PFSK-1 (cell line): ENCODE measurements around the gene ZNF782.

Experiments
- FOXP2 ChIP-seq: optimal IDR thresholded peaks from 2 replicates; pipeline ENCODE3; 2011; ENCODE audit warnings: borderline replicate concordance, control low read depth, inconsistent platforms; ENCODE audit not compliant: insufficient read depth; ENCODE audit errors: extremely low read length, extremely low read depth
- POLR2AphosphoS5 ChIP-seq: IDR thresholded peaks from 2 replicates; pipeline ENCODE4 v1.6.1; 2012; ENCODE audit warnings: low read depth, mild to moderate bottlenecking, control low read depth, low read length, moderate library complexity
- SIN3A ChIP-seq: IDR thresholded peaks from 2 replicates; pipeline ENCODE4 v1.6.1; 2012; ENCODE audit warnings: mild to moderate bottlenecking, low read length, moderate library complexity, borderline replicate concordance; ENCODE audit not compliant: insufficient read depth
- TAF1 ChIP-seq: IDR thresholded peaks from 2 replicates; pipeline ENCODE4 v1.6.1; 2012; ENCODE audit warnings: low read length, control low read depth, borderline replicate concordance; ENCODE audit not compliant: insufficient read depth
- TF ChIP-seq, protein P1 (sequence below), 2 experiments: IDR thresholded peaks; 2 replicates each; pipeline versions ENCODE4 v1.6.1 to v1.8.0; 2011 to 2012; ENCODE audit warnings: low read depth in 2 of 2, low read length in 2 of 2, control low read depth in 1 of 2, inconsistent platforms in 1 of 2, mild to moderate bottlenecking in 1 of 2, moderate library complexity in 1 of 2; ENCODE audit not compliant: insufficient read depth in 1 of 2

The ZNF782 gene

GRCh38 chr9:96874201-96874785, 20.0 kb upstream of the ZNF782 start:
- no peak for TF ChIP-seq FOXP2
- no peak for TF ChIP-seq SIN3A
- TF ChIP-seq TAF1 = no peak
- TF ChIP-seq, protein P1, sequence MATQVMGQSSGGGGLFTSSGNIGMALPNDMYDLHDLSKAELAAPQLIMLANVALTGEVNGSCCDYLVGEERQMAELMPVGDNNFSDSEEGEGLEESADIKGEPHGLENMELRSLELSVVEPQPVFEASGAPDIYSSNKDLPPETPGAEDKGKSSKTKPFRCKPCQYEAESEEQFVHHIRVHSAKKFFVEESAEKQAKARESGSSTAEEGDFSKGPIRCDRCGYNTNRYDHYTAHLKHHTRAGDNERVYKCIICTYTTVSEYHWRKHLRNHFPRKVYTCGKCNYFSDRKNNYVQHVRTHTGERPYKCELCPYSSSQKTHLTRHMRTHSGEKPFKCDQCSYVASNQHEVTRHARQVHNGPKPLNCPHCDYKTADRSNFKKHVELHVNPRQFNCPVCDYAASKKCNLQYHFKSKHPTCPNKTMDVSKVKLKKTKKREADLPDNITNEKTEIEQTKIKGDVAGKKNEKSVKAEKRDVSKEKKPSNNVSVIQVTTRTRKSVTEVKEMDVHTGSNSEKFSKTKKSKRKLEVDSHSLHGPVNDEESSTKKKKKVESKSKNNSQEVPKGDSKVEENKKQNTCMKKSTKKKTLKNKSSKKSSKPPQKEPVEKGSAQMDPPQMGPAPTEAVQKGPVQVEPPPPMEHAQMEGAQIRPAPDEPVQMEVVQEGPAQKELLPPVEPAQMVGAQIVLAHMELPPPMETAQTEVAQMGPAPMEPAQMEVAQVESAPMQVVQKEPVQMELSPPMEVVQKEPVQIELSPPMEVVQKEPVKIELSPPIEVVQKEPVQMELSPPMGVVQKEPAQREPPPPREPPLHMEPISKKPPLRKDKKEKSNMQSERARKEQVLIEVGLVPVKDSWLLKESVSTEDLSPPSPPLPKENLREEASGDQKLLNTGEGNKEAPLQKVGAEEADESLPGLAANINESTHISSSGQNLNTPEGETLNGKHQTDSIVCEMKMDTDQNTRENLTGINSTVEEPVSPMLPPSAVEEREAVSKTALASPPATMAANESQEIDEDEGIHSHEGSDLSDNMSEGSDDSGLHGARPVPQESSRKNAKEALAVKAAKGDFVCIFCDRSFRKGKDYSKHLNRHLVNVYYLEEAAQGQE (IDR thresholded peaks at IDR 0.05; ENCODE audit: insufficient read depth in 1 of 2, low read depth in 2 of 2, low read length in 2 of 2) = no peak
- TF ChIP-seq POLR2AphosphoS5 = no peak

DNA sequence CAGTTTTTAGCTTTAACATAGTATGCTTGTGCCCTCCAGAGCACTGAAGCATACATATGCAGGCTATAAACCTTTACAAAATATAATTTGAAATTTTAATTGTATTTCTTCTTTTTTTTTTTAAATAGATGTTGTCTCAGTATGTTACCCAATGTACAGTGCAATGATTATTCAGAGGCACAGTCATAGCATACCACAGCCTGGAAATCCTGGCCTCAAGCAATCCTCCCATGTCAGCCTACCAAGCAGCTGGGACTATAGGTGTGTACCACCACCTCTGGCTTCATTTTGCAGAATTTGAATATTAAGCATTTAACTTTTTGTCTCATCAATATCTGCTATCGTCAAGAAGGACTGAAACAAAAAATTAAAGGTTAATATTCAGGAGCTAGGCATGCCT, 16.9 kb upstream of the ZNF782 start:
- TF ChIP-seq FOXP2 = no peak
- TF ChIP-seq TAF1 = no peak
- no peak for TF ChIP-seq POLR2AphosphoS5
- TF ChIP-seq, protein P1 (IDR thresholded peaks at IDR 0.05; ENCODE audit: insufficient read depth in 1 of 2, low read depth in 2 of 2, low read length in 2 of 2) = no peak
- TF ChIP-seq SIN3A = no peak

GRCh38 chr9:96868709-96869108, 14.4 kb upstream of the ZNF782 start:
- TF ChIP-seq FOXP2 = no peak
- TF ChIP-seq TAF1 = no peak
- TF ChIP-seq POLR2AphosphoS5 = no peak
- TF ChIP-seq, protein P1 (IDR thresholded peaks at IDR 0.05; ENCODE audit: insufficient read depth in 1 of 2, low read depth in 2 of 2, low read length in 2 of 2) = no peak

DNA sequence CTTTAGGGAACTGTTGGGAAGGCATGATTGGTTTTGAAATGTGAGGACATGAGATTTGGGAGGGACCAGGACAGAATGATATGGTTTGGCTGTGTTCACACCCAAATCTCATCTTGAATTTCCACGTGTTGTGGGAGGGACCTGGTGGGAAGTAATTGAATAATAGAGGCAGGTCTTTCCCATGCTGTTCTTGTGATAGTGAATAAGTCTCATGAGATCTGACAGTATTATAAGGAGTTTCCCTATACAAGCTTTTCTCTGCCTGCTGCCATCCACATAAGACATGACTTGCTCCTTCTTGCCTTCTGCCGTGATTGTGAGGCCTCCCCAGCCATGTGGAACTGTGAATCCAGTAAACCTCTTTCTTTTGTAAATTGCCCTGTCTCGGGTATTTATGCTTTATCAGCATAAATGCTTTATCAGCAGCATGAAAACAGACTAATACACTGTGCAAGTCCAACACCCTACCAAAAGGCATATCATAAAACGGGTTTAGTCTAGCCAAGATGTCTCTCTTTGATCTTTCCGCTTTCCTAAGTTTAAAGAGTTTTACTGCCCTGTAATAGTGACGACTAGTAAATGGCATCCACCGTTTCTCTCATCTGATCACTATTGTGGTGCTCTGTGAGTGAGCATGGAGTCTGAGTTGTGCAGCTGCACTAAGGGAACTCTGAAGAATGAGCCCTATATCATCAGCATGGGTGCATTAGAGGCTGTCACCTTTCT, 12.9 kb upstream of the ZNF782 start:
- TF ChIP-seq, protein P1 (IDR thresholded peaks at IDR 0.05; ENCODE audit: insufficient read depth in 1 of 2, low read depth in 2 of 2, low read length in 2 of 2) = no peak
- TF ChIP-seq TAF1 (no peak), SIN3A (no peak), FOXP2 (no peak), POLR2AphosphoS5 (no peak)
